DLD1 (cell line): ENCODE results near the gene IL5.
"Not testable (repeated sequence)": the region's sequence is repeated elsewhere in the genome, so short reads cannot be mapped to it uniquely, and the experiment has no call there.

ENCODE experiments used
- in situ Hi-C: cut with HindIII; loops from 2 replicates; pipeline ENCODE4 v1.10.0; 2017; ENCODE audit warnings: low sequenced_read_pairs

IL5 gene

DNA sequence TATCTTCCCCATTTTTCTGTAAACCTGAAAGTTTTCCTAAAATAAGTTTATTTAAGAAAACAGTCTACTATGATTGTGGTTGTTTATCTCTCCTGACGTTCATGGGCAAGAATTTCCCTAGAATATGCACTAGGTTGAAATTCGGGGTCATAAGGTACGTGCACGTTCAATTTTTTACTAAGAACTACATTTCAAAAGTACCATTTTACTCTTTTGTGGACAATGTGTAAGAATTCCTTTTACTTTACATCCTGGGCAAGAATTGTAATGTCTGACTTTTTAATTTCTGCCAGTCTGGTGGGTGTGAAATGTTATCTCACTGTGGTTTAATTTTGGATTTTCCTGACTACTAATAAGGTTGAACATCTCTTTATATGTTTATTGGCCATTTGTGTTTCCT is 12.4 kb downstream of the IL5 start:
- in situ Hi-C loops, result no loop called here

DNA sequence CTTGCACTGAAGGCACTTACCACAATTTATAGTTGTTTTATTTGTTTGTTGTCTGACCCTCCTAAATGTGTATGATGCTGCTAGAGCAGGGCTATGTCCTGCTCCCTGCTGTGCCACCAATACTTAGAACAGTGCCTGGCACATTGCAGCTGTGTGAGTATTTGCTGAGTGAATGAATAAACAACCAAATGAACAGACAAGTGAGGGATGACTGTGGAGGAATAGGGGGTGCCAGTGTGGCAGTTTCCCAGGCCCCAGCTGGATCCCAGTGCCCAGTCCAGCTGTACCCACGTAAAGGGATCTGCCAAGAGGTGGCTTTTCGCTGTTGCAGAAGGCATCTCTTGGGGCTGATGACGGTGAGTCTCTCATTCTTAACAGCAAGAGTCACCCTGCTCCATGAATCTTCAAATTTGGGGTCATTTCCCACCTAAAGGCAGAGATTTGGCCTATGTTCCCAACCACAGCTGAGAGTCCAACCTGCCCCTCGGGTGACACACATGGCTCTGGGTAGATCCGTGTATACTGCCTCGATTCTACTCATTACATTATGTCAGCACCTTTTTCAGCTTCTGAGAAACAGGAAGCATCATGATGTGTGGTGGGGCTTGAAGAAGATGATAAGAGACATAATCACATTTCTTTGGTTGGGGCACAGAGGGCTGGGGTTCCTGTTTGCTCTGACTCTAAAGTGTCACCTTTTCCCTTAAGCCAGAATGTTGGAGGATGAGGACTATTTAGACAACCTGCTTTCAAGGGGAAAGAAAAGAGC is 14.3 kb downstream of the IL5 start:
- in situ Hi-C loops, result no loop called here

DNA sequence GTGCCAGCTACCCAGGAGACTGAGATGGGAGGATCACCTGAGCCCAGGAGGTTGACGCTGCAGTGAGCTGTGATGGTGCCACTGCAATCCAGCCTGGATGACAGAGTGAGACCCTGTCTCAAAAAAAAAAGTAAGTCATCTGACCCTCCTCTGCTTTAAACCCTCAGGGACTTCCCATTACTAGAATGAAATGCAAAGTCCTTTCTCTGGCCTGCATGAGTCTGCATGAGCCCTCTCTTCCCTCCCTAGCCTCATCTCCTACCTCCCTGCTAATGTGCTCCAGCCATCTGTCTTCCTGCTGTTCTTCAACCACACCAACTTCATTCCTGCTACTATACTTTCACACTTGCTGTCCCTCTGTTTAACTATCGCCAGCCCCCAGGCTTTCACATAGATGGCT is 15.3 kb downstream of the IL5 start:
- in situ Hi-C loops, result no loop called here

DNA sequence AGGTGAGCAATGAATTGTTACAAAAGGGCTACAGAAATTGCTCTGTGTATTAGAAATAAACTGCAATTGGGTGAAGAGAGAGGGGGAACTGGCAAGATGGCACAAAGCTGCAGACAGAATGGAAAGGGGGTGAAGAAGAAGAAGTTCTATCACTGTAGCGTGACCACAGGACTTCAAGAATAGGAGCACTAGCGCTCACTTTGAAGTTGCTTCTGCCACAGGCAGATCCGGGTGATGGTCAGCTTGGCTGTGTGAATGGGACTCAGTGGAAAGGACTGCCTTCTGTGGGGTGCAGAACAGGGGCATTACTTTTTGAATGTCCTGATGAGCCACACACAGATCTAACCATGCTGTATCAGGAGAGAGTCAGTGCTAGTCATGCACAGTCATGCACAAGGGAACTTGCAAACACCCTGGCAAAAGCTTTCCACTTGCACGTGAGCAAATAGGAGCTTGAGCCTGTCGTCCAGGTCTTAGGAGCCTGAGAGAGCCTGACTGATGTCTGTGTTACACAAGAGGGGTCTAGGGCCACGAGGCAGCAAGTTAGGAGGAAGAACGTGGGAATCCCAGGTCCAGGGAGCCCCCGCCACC is 16.3 kb downstream of the IL5 start:
- in situ Hi-C loops, result no loop called here

DNA sequence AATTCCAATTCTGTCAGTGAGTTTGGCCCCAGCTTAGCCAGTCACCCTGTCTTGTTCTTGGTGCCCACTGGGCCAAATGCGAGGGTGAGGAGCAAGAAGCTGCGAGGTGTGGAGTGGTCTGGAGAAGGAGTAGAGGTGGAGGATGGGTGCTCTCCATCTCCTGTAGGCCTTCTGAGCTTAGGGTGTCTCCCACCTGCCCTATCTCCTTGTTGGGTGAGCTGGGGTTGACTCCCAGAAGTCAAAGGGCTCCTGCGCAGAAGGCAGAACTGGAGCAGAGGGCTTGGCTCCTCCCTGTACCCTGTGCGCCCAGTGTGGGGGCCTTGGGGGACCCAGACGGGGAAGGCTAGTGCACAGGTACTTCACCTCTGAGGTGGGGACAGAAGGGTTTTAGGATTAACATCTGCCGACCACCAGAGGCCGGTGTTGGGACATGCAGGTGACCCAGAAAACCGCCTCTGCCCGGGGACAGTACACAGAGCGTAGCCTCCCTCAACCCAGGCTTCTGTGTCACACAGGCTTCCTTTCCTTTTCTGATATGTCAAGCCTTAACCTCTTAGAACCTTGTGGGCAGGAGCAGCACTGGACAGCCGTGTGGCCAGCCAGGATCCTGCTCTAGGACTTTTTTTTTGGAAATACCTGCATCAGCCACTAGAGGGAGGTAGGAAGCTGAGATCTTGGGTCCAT is 16.9 kb downstream of the IL5 start:
- in situ Hi-C loops, result no loop called here

DNA sequence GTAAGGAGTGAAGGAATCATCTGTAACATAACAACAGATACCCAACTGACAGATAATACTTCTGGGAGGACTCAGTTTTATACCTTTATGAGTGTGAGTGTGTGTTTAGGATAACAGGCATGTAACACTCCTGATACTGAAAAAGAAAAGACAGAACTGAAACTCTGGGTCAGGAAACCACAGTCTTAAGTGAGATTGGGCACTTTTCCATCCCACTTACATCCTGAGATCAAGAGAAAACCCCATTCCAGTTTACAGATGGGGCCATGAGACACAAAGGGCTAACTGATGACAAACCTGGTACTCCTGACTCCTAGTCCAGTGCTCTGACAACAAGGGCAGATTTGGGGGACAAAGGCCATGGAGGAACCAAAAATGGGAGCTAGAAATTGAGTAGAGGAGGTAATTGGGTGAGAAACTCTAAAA is 18.0 kb downstream of the IL5 start:
- in situ Hi-C loops, result no loop called here

DNA sequence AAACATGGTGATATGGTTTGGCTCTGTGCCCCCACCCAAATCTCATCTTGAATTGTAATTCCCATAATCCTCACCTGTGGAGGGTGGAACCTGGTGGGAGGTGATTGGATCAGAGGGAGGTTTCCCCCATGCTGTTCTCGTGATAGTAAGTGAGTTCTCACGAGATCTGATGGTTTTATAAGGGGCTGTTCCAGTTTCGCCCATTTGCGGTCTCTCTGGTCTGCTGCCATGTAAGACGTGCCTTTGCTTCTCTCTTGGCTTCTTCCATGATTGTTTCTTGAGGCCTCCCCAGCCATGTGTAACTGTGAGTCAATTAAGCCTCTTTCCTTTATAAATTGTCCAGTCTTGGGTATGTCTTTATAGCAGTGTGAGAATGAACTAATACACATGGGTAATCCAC is 18.4 kb downstream of the IL5 start:
- in situ Hi-C loops, result not testable (repeated sequence)

DNA sequence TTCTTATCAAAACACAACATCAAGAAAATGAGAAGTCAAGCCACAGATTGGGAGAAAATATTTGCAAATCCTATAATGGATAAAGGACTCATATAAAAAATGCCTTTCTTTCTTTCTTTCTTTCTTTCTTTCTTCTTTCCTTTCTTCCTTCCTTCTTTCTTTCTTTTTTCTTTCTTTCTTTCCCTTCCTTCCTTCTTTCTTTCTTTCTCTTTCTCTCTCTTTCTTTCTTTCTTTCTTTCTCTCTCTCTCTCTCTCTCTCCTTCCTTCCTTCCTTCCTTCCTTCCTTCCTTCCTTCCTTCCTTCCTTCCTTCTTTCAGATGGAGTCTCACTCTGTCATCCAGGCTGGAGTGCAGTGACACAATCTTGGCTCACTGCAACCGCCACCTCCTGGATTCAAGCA is 21.3 kb downstream of the IL5 start:
- in situ Hi-C loops, result not testable (repeated sequence)

DNA sequence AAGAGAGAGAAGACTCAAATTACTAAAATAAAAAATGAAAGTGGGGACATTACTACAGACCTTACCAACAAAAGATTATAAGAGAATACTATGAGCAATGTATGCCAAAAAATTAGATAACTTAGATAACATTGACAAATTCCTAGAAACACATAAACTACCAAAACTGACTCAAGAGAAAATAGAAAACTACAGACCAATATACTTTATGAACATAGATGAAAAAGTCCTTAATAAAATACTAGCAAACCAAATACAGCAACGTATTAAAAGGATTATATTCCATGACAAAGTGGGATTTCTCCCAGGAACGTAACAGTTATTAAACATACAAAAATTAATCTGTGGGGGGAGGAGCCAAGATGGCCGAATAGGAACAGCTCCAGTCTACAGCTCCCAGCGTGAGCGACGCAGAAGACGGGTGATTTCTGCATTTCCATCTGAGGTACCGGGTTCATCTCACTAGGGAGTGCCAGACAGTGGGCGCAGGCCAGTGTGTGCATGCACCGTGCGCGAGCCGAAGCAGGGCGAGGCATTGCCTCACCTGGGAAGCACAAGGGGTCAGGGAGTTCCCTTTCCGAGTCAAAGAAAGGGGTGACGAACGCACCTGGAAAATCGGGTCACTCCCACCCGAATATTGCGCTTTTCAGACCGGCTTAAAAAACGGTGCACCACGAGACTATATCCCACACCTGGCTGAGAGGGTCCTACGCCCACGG is 29.5 kb downstream of the IL5 start:
- in situ Hi-C loops, result not testable (repeated sequence)

DNA sequence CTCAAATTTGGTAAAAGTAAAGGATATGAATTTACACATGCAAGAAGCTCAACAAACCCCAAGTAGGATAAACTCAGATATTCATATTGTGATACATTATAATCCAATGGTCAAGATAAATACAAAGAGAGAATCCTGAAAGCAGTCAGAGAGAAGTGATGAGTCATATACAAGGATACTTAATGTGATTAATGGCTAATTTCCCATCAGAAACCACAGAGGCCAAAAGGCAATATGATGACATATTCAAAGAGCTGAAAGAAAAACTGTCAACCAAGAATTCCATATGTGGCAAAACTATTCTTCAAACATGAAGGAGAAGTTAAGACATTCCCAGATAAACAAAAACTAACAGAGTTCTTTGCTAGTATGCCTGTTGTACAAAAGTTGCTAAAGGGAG is 33.2 kb downstream of the IL5 start:
- in situ Hi-C loops, result no loop called here

DNA sequence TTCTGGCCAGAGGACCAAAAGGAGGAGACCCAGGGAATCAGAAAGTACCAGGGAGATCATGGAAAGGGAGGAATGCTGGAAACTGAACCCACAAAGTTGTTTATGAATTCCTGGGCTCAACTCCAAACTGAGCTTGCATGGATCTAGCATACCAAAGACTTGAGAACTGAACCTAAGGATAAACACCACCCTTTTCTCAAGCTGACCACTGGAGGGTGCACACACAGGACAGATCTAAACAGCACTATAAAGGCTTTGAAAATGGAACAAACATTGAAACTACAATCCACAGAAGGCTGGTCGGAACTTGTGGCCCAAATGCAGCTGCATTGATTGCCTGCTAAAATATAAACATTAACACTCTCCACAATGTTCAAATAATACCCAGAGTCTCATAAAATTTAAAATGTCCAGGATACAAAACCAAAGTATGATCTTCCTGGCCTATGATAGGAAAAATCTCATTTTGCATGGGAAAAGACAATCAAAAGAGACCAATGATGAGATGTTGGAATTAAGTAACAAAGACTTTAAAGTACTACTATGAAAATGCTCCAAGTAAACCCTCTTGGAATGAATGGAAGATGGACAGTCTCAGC is 37.1 kb downstream of the IL5 start:
- in situ Hi-C loops, result no loop called here

DNA sequence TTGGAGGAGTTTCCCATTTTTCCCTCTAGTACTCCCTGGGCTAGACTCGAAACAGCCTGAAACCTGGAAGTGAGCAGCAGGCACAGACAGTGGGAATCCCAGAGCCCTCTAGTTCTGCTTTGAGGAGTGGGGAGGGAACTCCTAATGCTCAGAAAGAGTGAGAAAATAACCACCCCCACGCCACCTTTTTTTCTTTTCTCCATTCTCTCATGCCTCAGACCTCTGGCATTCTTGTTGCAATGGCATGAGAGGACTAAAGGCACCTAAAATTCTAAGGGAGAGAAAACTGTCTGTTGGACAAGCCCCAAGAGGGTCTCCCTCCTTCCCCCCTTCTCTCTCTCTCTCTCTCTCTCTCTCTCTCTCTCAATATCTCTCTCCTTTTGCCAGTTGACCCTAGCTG is 37.7 kb downstream of the IL5 start:
- in situ Hi-C loops, result no loop called here

DNA sequence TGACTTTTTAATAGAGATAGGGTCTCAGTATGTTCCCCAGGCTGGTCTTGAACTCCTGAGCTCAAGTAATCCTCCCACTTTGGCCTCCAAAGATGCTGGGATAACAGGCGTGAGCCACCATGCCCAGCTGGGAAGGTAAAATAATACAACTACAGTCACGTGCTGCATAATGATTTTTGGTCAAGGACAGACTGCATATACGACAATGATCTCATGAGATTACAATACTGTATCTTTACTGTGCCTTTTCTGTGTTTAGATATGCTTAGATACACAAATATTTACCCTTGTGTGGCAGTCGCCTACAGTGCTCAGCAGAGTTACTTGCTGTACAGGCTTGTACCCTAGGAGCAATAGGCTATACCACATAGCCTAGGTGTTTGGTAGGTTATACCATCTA is 38.6 kb downstream of the IL5 start:
- in situ Hi-C loops, result no loop called here

DNA sequence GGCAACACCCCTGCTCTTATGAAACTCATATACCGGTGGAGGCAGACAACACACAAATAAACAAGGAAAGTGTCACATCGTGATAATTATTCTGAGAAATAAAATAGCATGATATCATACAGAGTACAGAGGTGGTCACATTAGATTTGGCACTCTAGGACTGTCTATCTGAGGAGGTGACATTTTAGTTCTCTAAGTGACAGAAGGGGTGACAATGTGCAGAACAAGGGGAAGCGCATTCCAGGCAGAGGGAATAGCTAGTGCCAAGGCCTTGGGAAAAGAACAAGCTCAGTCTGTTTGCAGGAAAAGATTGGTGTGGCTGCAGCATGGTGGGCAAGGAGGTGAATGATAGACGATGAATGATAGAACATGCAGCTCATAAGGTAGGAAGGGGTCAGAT is 40.1 kb downstream of the IL5 start:
- in situ Hi-C loops, result no loop called here

DNA sequence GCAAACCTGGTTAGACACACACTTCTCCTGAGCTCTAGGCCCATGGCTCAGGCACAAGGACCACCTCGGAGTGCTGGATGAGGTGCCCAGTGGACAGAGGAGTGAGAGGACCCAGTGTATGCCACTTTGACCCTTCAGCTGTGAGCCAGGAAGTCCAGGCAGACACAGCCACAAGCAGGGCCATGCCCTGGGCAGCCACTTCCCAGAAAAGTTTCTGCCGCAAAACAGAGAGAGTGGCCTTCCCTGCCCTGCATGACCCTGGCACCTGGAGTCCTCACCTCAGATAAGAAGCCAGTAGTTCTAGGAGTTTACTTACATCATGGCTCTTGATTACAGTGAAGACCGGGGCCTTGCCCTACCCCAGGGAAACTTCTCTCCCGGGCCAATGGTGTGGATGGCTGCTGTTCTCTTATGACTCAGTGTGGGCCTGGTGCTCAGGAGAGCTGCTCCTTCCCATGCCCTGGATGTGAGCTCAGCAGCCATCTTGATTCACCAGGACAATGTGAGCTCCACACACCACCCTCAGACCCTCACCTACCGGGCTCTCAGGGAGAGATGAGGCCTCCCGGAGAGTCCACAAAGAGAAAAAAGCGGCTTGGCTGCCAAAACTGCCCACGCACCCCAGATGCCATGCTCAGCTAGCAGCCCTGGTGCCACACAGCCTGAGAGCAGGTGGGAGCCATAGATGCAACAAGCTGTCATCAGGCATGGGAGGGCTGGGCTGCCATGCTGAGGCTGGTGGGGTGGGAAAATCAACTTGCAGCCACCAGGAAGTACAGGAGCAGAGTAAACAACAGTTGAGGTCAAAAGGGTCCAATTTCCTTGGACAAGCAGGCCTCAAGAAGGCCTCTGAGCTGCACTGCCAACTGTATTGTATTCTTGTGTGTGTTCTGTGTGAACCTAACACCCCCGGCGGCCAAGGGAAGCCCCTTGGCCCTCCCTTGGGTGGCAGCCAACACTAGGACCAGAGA is 41.1 kb downstream of the IL5 start:
- in situ Hi-C loops, result no loop called here

DNA sequence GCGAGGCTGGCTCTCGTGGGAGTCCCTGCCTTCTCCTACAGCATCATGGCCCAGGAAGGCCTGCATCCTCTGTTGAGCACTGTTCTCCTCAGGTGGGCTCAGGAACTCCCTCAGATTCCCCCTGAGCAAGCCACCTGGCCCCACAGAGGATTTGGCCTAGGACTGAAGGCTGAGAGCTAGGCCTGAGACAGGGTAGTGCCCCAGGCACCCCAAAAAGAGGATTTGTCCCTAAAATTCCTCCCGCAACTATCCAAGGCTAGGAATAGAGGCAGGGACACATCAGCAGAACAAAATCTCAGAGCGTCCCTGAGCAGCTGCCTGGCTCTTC is 41.7 kb downstream of the IL5 start:
- in situ Hi-C loops, result no loop called here

DNA sequence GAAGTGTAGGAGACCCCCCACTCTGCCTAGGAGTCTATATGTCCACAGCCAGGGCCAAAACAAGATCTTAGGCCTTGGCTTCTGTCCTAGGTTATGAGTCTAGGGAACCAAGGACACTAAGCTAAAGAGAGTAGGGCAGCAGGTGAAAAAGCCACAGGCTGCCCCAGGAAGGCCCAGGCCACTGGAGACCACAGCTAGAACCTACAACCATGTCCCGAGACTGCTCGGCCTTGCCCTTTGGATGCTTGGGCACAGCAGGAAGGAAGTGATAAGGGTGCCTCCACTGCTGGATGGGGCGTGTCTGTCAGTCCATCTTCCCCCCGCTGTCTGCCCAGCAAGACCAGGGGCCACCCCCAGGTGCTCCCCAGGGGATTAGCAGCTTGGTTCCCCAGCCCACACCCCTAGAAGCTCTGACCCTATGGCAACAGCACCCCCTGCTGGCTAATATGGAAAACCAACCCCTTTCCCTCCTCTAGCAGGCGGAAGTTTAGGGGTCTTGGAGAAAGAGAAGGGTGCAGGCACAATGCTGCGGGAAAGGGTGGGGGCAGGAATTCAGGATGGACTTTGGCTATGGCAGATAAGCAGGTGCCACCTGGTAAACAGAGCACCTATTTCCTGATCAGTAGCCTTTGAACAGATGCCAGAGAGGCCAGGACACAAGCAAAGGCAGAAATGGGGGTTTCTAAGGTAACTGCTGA is 42.2 kb downstream of the IL5 start:
- in situ Hi-C loops, result no loop called here

DNA sequence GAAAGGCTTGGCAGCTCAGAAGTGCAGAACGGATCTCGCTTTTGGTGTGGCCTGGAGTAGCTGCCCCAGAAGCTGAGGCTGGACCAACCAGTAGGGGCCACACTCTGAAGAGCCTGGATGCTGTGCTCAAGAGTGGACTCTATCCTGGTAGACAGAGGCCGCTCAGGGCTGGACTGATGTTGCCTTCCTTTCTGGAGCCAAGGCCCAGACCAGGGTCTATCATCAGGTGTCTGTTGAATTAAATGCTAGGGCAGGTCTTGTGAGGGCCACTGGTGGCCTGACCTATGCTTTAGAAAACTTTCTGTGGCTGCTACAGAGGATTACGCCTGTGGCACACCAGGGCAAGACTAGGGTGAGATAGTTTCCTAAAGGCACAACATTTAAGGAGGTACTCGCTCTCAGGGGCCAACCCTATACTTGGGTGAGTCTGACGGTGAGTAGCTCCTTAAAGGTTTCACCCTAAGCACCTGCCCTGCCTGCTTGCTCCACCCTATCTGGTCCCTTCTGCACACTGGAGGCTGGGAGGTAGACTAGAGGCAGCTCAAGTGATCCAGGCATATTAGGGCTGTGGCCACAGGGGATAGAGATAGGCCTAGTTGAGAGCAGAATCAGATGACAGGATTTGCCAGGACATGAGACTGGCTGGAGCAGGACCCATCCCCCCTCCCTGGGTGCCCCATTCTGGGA is 42.9 kb downstream of the IL5 start:
- in situ Hi-C loops, result no loop called here
